Globus pallidus (tissue), 1 donor: ENCODE results near the gene GPR63.
"Not testable (repeated sequence)": the region's sequence is repeated elsewhere in the genome, so short reads cannot be mapped to it uniquely, and the experiment has no call there.

Source experiments
- DNase-seq: peaks from one replicate; pipeline ENCODE4 v3.0.0-alpha.2; 2015; ENCODE audit warnings: low spot score

Gene GPR63, protein sequence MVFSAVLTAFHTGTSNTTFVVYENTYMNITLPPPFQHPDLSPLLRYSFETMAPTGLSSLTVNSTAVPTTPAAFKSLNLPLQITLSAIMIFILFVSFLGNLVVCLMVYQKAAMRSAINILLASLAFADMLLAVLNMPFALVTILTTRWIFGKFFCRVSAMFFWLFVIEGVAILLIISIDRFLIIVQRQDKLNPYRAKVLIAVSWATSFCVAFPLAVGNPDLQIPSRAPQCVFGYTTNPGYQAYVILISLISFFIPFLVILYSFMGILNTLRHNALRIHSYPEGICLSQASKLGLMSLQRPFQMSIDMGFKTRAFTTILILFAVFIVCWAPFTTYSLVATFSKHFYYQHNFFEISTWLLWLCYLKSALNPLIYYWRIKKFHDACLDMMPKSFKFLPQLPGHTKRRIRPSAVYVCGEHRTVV

DNA sequence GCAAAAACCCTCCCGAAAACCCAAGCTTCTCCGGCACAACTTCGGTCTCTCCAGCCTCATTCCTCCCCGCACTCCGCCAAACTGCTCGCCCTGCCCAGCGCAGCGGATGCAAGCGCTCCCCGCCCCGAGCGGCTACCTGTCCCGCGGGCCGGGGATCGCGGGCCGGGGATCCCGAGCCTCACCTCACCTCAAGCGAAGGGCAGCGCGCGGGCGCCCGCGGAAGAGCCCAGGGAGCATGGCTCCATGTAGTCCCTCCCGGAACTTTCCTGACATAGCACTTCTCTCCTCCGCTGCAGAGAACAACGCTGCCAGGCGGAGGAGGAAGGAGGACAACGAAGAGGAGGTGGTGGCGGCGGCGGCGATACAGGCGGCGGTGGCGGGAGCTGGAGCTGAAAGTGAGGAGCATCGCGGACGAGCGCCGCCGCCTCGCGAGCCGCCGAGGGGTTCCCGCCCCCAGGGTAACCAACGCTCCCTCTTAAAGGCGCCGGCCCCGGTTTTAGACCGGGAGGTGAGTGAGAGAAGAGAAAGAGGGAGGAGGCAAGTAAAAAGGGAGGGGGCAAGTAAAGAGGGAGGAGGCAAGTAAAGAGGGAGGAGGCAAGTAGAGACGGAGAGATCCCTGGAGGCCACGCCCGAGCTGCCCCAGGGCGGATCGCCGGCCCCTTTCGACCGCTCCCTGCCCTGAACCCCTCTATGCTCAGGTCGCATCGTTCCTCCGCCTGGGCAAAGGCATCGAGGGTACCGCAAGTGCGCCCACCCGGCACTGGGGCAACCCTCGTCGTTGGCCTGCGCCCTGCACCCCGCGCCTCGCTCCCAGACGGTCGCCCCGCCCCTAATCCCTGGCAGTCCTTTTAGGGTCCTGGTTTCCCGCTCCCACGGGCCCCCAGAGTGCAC lies at the start of gene GPR63:
TSS of gene GPR63 (minus strand) at position 397 of the 891 bp plus-strand sequence. CDS start 37,746 bp downstream, outside the sequence.
- peak; percentile 10 for DNase-seq

GRCh38 chr6:96886519-96886918 lies 49.2 kb upstream of the GPR63 start:
- no peak for DNase-seq

DNA sequence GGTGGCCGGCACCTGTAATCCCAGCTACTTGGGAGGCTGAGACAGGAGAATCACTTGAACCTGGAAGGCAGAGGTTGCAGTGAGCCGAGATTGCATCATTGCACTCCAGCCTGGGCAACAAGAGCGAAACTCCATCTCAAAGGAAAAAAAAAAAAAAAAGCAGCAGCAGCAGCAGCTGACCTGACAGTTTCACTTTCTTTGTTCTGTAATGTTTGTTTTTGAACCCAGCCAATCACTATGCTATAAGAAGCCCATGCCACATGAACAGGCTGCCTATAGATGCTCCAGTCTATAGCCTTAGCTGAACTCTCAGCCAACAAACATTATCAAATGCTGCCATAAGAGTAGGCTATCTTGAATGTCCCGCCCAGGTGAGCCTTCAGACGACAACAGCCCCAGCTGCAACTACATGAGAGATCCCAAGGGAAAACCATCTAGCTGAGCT lies 47.9 kb upstream of the GPR63 start:
- DNase-seq: not testable (repeated sequence)

GRCh38 chr6:96878143-96878542 lies 40.9 kb upstream of the GPR63 start:
- no peak for DNase-seq

- DNase-seq: no peak
Observed at GRCh38 chr6:96876886-96877545, 39.7 kb upstream of the GPR63 start.

GRCh38 chr6:96872976-96873375 lies 35.7 kb upstream of the GPR63 start:
- no peak for DNase-seq

DNA sequence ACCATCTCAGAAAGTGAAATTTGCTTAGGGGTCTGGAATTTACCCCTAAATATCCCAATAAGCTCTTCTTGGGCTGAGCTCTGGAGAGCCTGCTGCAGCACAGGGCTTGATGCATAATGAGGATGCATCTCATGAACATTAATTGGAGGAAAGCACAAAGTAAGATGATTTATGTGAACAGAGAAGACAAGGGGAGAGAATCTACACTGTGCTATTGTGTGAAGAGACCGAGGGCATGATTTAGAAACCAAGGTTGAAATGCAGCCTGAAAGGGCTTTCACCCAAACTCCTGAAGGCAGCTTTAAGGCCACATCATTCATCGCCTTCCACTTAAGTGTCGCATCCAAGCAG lies 27.8 kb upstream of the GPR63 start:
- DNase-seq: no peak

GRCh38 chr6:96864216-96865054 lies 27.2 kb upstream of the GPR63 start:
- DNase-seq: no peak

DNA sequence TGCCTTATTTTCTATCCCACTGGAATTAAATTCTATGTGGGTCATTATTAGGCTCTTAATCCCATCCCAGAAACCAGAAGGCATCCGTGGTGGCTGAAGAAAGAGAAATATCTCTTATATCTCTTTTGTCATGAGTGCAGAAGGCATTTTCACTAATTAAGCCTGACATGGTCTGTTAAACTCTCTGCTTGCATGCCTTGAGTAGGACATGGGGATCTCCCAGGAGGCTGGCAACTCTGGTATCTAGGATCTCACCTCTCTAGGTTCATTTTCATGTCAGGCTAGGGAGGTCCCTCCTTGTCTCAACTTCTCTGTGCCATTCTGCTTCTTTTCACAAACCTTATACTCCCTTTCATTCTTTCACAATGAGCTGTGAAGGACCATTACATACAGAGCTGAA lies 25.3 kb upstream of the GPR63 start:
- DNase-seq: no peak

GRCh38 chr6:96861588-96861987 lies 24.3 kb upstream of the GPR63 start:
- DNase-seq: no peak

DNA sequence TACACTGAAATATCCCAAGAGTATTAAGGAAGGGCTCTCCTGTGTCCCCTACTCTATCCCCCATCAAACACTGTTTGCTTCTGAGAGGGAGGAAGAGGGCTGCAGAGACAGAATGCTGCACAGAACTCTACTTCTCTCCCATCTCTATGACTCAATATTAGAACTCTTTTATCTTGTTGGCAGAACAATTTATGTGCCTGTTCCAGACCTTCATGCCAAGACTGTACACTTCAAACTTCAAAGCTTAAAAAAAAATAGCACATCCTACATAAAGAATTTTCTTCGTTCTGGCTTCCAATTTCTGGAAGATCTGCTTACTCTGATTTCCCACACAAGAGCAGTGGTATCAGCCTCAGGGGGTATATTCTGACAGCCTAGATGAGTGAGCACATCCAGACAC lies 19.6 kb upstream of the GPR63 start:
- no peak for DNase-seq

GRCh38 chr6:96853083-96853482 lies 15.8 kb upstream of the GPR63 start:
- no peak for DNase-seq

GRCh38 chr6:96852605-96853004 lies 15.3 kb upstream of the GPR63 start:
- no peak for DNase-seq

GRCh38 chr6:96851858-96852257 lies 14.6 kb upstream of the GPR63 start:
- no peak for DNase-seq

- no peak for DNase-seq
Observed at GRCh38 chr6:96849615-96850014, 12.3 kb upstream of the GPR63 start.

DNA sequence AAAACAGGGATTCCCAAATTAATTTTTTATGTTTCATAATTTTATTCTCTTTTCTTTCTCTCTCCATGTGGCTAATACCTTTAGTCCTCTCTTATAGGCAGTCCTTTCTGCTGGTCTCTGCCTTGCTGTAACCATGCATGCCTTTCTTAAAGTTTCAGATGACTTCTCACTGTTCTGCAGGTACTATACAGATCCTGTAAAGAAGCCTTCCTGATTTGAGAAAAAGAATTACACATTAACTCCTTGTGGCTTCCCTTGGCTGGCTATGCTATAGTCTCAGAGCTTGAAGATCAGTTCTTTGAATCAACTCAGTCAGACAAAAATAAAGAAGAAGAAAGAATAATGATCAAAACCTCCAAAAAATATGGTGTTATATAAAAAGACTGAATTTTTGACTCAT lies 7.3 kb upstream of the GPR63 start:
- DNase-seq: no peak

GRCh38 chr6:96841345-96841744 lies 4.1 kb upstream of the GPR63 start:
- DNase-seq: no peak

- peak; percentile 2 for DNase-seq
Observed at GRCh38 chr6:96836631-96837080, 621 bp downstream of the GPR63 start.

DNA sequence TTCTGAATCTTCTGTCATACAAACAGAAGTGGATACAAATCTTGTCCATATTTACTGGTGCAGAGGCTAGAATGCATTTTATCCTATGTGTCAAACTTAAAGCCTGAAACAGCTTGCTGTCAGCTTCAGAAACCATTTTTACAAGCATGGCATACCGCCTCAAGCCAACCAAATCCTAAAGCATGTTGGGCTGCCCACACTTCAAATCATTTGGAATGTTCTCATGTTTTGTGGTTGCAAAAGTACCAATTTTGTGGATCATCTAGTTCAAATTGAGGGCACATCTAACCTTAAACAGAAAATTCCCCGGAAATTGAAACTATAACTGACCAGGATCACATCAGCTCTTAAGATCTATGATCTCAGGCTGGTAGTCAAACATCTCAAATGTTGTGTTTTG lies 3.2 kb downstream of the GPR63 start:
- no peak for DNase-seq

DNA sequence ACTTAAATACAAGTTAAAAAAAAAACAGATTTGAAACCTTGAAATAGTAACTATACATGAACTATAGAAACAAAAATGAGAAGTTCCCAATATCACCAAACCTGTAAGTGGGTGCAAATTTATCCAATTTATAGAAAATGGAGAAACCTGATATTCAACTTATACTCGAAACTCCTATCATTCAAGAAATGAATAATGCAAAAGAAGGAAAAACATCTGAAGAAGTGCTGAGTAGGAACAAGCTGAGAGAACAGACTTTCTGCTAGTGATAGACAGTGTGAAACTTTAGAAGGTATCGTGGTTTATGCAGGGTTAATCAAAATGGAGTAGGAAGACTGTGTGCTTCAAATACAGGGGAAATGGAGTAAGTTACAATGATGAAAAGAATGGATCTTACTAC lies 4.5 kb downstream of the GPR63 start:
- no peak for DNase-seq

DNA sequence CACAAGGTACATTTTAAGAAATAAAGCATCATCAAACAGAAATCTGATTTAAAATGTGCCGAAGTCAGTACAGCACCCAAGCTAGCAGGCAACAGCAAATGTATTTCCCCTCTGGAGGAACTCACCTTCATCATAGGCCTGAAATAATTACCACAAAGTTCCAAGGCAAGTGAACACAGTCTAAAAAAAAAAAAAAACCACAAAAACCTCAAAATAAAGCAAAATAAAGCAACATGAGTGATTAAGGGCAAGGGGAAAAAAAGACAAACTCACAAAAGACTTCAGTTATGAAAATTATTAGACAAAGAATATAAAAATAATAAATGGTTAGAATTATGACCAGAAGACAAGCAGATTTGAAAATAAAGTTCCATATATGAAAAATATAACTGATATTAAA lies 10.4 kb downstream of the GPR63 start:
- no peak for DNase-seq

- no peak for DNase-seq
Observed at GRCh38 chr6:96823743-96824142, 13.5 kb downstream of the GPR63 start.
